ENCODE results near the gene SPNS2. TPM values are rescaled to one million over a fixed set of nuclear protein-coding genes. Genes with fewer than 3 reads are reported as not detected.

The SPNS2 gene
- total and polyA plus RNA-seq, 2 of the 8 experiments (the other 6 are each of a cell fraction or from before 2014, with no cell fraction given) = 1.2 to 1.5 TPM

GRCh38 chr17:4508207-4508606 is 9.5 kb downstream of the SPNS2 start:
- Histone ChIP-seq H2BK12ac (ENCODE audit: low read depth, low read length) (no peak overlapping the region), H2BK5ac (ENCODE audit: low read depth, low read length) (no peak overlapping the region), H3K4me2 (ENCODE audit: insufficient read depth in 1 of 2, low read depth in 2 of 2, low read length in 2 of 2) (no peak overlapping the region), H3K56ac (replicated peaks; ENCODE audit: insufficient read length, low read depth, low read length) (no peak overlapping the region), H3K4me3 (ENCODE audit: extremely low read depth in 1 of 4, insufficient read depth in 2 of 4, low read depth in 3 of 4, low read length in 4 of 4) (no peak overlapping the region), H3K14ac (ENCODE audit: insufficient read length) (no peak overlapping the region), H3K79me2 (ENCODE audit: control insufficient read depth in 1 of 2, insufficient read depth in 2 of 2, low read length in 2 of 2) (no peaks in the 10 kb centered on the region), H4K91ac (replicated peaks; ENCODE audit: insufficient read length, low read length) (no peak overlapping the region), H3K9me3 (ENCODE audit: insufficient read depth in 2 of 2, low read depth in 1 of 2, low read length in 1 of 2) (no peaks in the 10 kb centered on the region), H3K23me2 (ENCODE audit: low read depth, low read length) (no peaks in the 10 kb centered on the region), H4K20me1 (replicated peaks in 1 of 2; ENCODE audit: control insufficient read depth in 1 of 2, insufficient read depth in 2 of 2, low read length in 2 of 2) (no peaks in the 10 kb centered on the region), H2AK5ac (ENCODE audit: low read depth, low read length) (no peak overlapping the region), H3K79me1 (ENCODE audit: low read depth, low read length) (no peaks in the 10 kb centered on the region; the same call in 1 of the 2 replicates), H4K5ac (ENCODE audit: insufficient read length, low read depth, low read length) (no peak overlapping the region), H2BK15ac (ENCODE audit: low read length) (no peak overlapping the region), H3K27ac (ENCODE audit: low read depth, low read length) (no peak overlapping the region), H2BK20ac (ENCODE audit: low read length) (no peak overlapping the region), H3K36me3 (ENCODE audit: control insufficient read depth in 2 of 4, insufficient read depth in 4 of 4, low read length in 3 of 4) (no peaks in the 10 kb centered on the region), H3K18ac (ENCODE audit: extremely low read depth, low read length) (no peak overlapping the region), H3K23ac (ENCODE audit: insufficient read length) (no peak overlapping the region), H2AFZ (ENCODE audit: low read length) (no peak overlapping the region), H2BK120ac (replicated peaks; ENCODE audit: low read depth, low read length) (no peak overlapping the region), H4K8ac (ENCODE audit: extremely low read depth, insufficient read depth, low read length) (no peak overlapping the region), H3K27me3 (replicated peaks in 1 of 4; ENCODE audit: control insufficient read depth in 3 of 4, extremely low read depth in 1 of 4, insufficient read depth in 3 of 4, low read length in 3 of 4) (no peaks in the 10 kb centered on the region; a peak in 2 of 7 replicates), H3K4me1 (replicated peaks in 1 of 4; ENCODE audit: control insufficient read depth in 3 of 4, insufficient read depth in 4 of 4, low read length in 3 of 4) (no peaks in the 10 kb centered on the region), H3K9ac (replicated peaks in 1 of 4; ENCODE audit: extremely low read depth in 1 of 4, low read depth in 3 of 4, low read length in 3 of 4) (no peak overlapping the region), H3K4ac (replicated peaks; ENCODE audit: insufficient read length, low read depth, low read length) (no peak overlapping the region)
- 85% methylated on average over 3 of the region's 3 CpGs; no CpG with 5 or more reads in 1 of the 2 experiments for WGBS, 2 experiments (ENCODE audit: extremely low coverage in 1 of 2, insufficient coverage in 1 of 2, insufficient read length in 1 of 2, insufficient replicate concordance in 2 of 2, low coverage in 1 of 2, low lambda C conversion rate in 2 of 2, missing lambda C conversion rate in 1 of 2)
- POLR2A ChIA-PET (ENCODE audit: partially characterized antibody) = interaction anchor here (0.7 to 1.3 kb wide), 3 partner anchors 10 to 365 kb away, joined by 3 to 4 read pairs (median 3); no protein-coding TSS in a partner anchor
- TF ChIP-seq RXRA (IDR thresholded peaks at IDR 0.05; ENCODE audit: insufficient read depth, low read depth, low read length) (no peak), USF2 (IDR thresholded peaks at IDR 0.05; ENCODE audit: low read length) (no peak), SIX5 (IDR thresholded peaks at IDR 0.05; ENCODE audit: low read depth, low read length) (no peak), GABPA (IDR thresholded peaks at IDR 0.05; ENCODE audit: borderline replicate concordance, insufficient read depth, low read length) (no peak), MAFK (IDR thresholded peaks at IDR 0.05; ENCODE audit: low read depth, low read length) (no peak), BACH1 (IDR thresholded peaks at IDR 0.05; ENCODE audit: low read length) (peak; percentile 65)
- DNase-seq (ENCODE audit: low read depth in 1 of 2, low spot score in 2 of 2) (no peak), FAIRE-seq (no peak)
- CTCF ChIA-PET (ENCODE audit: partially characterized antibody) = interaction anchor here (1.2 to 1.7 kb wide), 3 partner anchors 15 to 87 kb away, joined by 3 to 4 read pairs (median 4); partner anchors contain the start of gene GGT6
